ENCODE results near the gene AIM2. TPM values are rescaled to one million over a fixed set of nuclear protein-coding genes. Genes with fewer than 3 reads are reported as not detected.

The AIM2 gene
- total RNA-seq, 1 experiment from 2014 or later: not detected

DNA sequence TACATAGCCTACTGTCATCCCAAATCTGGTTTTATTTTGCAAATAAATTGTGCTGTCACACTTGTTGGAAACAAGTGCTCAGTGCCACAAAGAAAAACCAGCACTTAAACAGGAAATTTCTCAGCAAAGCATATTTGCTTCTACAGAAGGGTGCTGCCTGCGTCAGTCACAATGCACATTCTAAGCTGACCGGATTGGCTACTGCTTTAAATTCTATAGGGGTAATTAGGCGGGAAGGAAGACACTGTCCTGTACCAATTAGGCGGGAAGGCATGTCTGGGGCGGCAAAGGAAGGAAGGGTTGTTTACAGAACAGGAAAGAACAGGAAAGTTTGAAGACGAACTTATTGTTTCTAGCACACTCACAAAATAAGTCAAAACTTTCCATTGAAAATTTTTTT lies 64.1 kb downstream of the AIM2 start:
- ChIA-PET CTCF (no interaction called here), POLR2A (ENCODE audit: unreplicated experiment) (no interaction called here)
- Histone ChIP-seq H3K9me3 (ENCODE audit: insufficient read depth, low read depth) (no peaks in the 10 kb centered on the region), H3K79me2 (ENCODE audit: low read depth) (no peaks in the 10 kb centered on the region), H3F3A (ENCODE audit: insufficient read depth, low read depth) (no peaks in the 10 kb centered on the region; the same call in 1 of the 2 replicates), H3K27ac (no peak overlapping the region), H2AFZ (no peak overlapping the region), H3K4me2 (no peak overlapping the region), H3K9me2 (ENCODE audit: insufficient read depth) (no peaks in the 10 kb centered on the region), H3K36me3 (ENCODE audit: low read depth) (no peaks in the 10 kb centered on the region), H4K20me1 (ENCODE audit: insufficient read depth) (no peaks in the 10 kb centered on the region), H3K4me1 (replicated peaks; ENCODE audit: insufficient read depth) (no peaks in the 10 kb centered on the region), H3K27me3 (ENCODE audit: insufficient read depth, low read depth) (no peaks in the 10 kb centered on the region), H3K4me3 (no peak overlapping the region)
- BruUV-seq (replicated peaks): no TSS peak
- intact Hi-C loops (cut with micrococcal nuclease; ENCODE audit: unreplicated experiment): no loop called here
- DNase-seq: no peak
- TF ChIP-seq CTCF (conservative IDR thresholded peaks at IDR 0.05): no peak
- TF ChIP-seq EZH2 (IDR thresholded peaks at IDR 0.05; ENCODE audit: low read depth): no peak

Other genes with a start within 250 kb of the AIM2 start
- gene MNDA, start 245.4 kb downstream of the AIM2 start, total RNA-seq (2021): not detected in 2 replicates
- gene PYHIN1, start 145.2 kb downstream of the AIM2 start, total RNA-seq (2021): not detected in 2 replicates
- 18.5 and 31.3 TPM in 2 replicates for gene IFI16, start 66.9 kb downstream of the AIM2 start, total RNA-seq (2021)
- not detected in 2 replicates for gene CADM3, start 94.8 kb upstream of the AIM2 start, total RNA-seq (2021)
- gene ACKR1, start 128.1 kb upstream of the AIM2 start, total RNA-seq (2021): not detected in 2 replicates
- gene FCER1A, start 225.6 kb upstream of the AIM2 start, total RNA-seq (2021): not detected in 2 replicates

Measured in PC-9 (cell line).